Stimulated activated CD4-positive, alpha-beta T cell treated with anti-CD3 and anti-CD28 coated beads, Interleukin-12 subunit alpha, Interleukin-12 subunit beta, amount 100 ng/mL, for 24 hours (primary cell): ENCODE measurements around the gene PLEKHH1.
"Not testable (repeated sequence)": the region's sequence is repeated elsewhere in the genome, so short reads cannot be mapped to it uniquely, and the experiment has no call there.

ENCODE experiments used
- DNase-seq, 2 experiments: peaks; one replicate each; pipeline ENCODE4 v3.0.0-alpha.2; 2020; ENCODE audit warnings: low read depth in 2 of 2

PLEKHH1 gene

GRCh38 chr14:67583711-67584644 is 50.9 kb downstream of the PLEKHH1 start:
- DNase-seq = no peak

- no peak for DNase-seq
Measured at GRCh38 chr14:67584978-67585377, 51.9 kb downstream of the PLEKHH1 start.

- no peak for DNase-seq
Measured at GRCh38 chr14:67586369-67586768, 53.3 kb downstream of the PLEKHH1 start.

- DNase-seq = no peak
Measured at GRCh38 chr14:67589204-67589770, 56.2 kb downstream of the PLEKHH1 start.

- DNase-seq = not testable (repeated sequence)
Measured at GRCh38 chr14:67593650-67594049, 60.6 kb downstream of the PLEKHH1 start.

GRCh38 chr14:67595392-67595791 is 62.3 kb downstream of the PLEKHH1 start:
- no peak for DNase-seq

GRCh38 chr14:67599698-67600561 is 66.8 kb downstream of the PLEKHH1 start, which contains the start of gene PIGH:
Gene PIGH (minus strand): TSS chr14:67600268. CDS start chr14:67600203, 65 bp downstream.
- peak; percentile 90 to 94 for DNase-seq

GRCh38 chr14:67600562-67600974 is 67.5 kb downstream of the PLEKHH1 start:
- not testable (repeated sequence) for DNase-seq

GRCh38 chr14:67602076-67602475 is 69.0 kb downstream of the PLEKHH1 start:
- DNase-seq = no peak

- no peak for DNase-seq
Measured at GRCh38 chr14:67602995-67603545, 70.0 kb downstream of the PLEKHH1 start.

- no peak for DNase-seq
Measured at GRCh38 chr14:67607646-67608045, 74.6 kb downstream of the PLEKHH1 start.

- DNase-seq = no peak
Measured at GRCh38 chr14:67609642-67610310, 76.7 kb downstream of the PLEKHH1 start.

- no peak for DNase-seq
Measured at GRCh38 chr14:67610491-67610890, 77.4 kb downstream of the PLEKHH1 start.

GRCh38 chr14:67618617-67619063 is 85.5 kb downstream of the PLEKHH1 start:
- no peak for DNase-seq

GRCh38 chr14:67619446-67620216 is 86.5 kb downstream of the PLEKHH1 start, which contains the start of gene ARG2:
Gene ARG2 (plus strand): TSS chr14:67619920. CDS start chr14:67619978, 58 bp downstream.
- peak; percentile 89 to 96 for DNase-seq

GRCh38 chr14:67620217-67620785 is 87.2 kb downstream of the PLEKHH1 start:
- no peak for DNase-seq

- no peak for DNase-seq
Measured at GRCh38 chr14:67622675-67623074, 89.6 kb downstream of the PLEKHH1 start.

GRCh38 chr14:67623114-67623513 is 90.0 kb downstream of the PLEKHH1 start:
- no peak for DNase-seq

GRCh38 chr14:67626131-67626530 is 93.0 kb downstream of the PLEKHH1 start:
- not testable (repeated sequence) for DNase-seq

- no peak for DNase-seq
Measured at GRCh38 chr14:67627519-67627918, 94.4 kb downstream of the PLEKHH1 start.
